ENCODE measurements around the gene RPL7L1.
"Not testable (repeated sequence)": the region's sequence is repeated elsewhere in the genome, so short reads cannot be mapped to it uniquely, and the experiment has no call there.

The RPL7L1 gene

GRCh38 chr6:42879372-42880239 is at the start of gene RPL7L1:
TSS of gene RPL7L1 (plus strand) at chr6:42879616. CDS start at chr6:42879911, 295 bp downstream.
- peak; percentile 76 for DNase-seq (ENCODE audit: low spot score)

- no peak for DNase-seq (ENCODE audit: low spot score)
Measured at GRCh38 chr6:42831237-42831636, 48.2 kb upstream of the RPL7L1 start.

- DNase-seq (ENCODE audit: low spot score): no peak
Measured at GRCh38 chr6:42834056-42834455, 45.4 kb upstream of the RPL7L1 start.

DNA sequence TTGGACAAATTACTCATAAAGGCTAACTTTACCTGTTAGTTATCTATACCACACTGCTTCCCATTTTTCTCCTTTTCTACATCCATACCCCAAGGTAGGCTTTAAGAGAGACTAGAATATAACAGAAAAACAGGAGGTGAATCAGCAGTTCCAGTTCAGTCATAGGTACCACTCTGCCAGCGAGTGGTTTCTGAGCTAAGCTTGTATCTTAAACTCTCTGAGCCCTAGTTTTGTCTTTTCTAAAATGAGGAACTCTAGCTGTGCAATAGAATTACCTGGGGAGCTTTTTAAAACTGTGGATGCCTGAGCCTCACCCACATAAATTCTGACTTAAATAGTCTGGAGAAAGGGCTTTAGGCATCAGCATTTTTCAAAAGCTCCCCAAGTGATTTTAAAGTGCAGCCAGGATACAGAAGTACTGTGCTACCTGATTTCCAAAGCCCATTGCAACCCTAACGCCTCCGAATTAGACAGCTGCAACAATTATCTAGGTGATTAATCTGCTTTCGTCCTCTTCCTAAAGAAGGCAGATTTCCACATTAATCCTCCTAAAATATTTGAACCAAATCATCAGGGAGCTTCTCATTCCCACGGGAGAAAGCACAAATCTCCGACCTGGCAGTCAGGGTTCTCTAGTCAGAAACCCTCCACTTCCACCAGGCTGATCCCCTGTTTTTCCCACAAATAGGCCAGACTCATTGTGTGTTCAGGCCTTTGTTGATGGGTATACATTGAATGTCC is 37.4 kb upstream of the RPL7L1 start:
- no peak for DNase-seq (ENCODE audit: low spot score)

GRCh38 chr6:42845327-42845694 is 34.1 kb upstream of the RPL7L1 start:
- DNase-seq (ENCODE audit: low spot score): no peak

GRCh38 chr6:42846505-42846904 is 32.9 kb upstream of the RPL7L1 start:
- no peak for DNase-seq (ENCODE audit: low spot score)

DNA sequence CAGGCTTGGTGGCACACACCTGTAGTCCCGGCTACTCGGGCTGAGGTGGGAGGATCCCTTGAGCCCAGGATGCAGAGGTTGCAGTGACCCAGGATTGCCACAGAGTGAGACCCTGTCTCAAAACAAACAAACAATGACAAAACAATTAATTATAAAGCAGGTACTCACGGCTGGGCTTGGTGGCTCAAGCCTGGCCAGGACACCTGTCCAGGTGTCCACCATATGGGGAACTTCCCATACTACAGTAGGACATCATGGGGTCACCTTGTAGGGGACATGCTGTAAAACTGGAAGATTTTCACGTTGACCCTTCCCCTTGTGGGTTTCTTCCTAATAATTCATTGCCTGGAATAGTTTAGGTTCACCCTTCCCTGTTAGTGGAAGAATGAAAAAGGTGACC is 30.7 kb upstream of the RPL7L1 start:
- no peak for DNase-seq (ENCODE audit: low spot score)

GRCh38 chr6:42851599-42851998 is 27.8 kb upstream of the RPL7L1 start:
- no peak for DNase-seq (ENCODE audit: low spot score)

DNA sequence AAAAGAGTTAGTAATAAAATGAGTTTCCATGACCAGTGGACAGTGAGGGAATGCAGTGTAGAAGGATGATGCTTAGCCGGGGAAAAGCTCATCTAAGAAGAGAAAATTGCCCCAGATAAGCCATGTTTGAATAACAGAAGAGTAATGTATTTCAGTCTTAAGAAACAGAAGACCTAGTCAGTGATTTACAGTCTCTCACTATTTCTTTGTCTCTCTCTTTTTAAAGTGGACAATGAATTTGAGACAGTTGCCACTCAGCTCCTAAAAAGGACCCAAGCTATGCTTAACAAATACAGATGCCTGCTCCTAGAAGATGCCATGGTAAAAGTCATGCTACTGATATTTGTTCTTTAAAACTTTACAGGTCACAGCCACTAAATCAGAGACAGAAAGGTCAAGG is 19.4 kb upstream of the RPL7L1 start:
- DNase-seq (ENCODE audit: low spot score): no peak

DNA sequence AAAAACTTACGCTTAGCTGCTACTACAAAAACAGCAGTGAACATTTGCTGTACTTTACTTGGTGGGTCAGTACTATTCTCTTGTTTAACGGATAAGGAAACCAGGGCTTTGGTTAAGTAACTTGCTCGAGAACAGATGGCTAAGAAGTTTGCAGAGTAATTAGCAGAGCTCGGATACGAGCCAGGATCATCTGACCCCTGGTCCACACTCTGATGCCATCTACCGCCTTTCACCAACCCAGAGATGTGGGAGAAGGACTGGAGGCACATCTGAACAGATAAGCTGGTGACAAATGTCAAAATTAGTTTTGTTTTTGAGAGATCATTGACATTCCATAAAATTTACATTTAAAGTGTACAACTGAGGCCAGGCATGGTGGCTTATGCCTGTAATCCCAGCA is 18.9 kb upstream of the RPL7L1 start:
- no peak for DNase-seq (ENCODE audit: low spot score)

- DNase-seq (ENCODE audit: low spot score): no peak
Measured at GRCh38 chr6:42864602-42865001, 14.8 kb upstream of the RPL7L1 start.

- DNase-seq (ENCODE audit: low spot score): no peak
Measured at GRCh38 chr6:42870145-42870936, 9.1 kb upstream of the RPL7L1 start.

- no peak for DNase-seq (ENCODE audit: low spot score)
Measured at GRCh38 chr6:42871711-42872110, 7.7 kb upstream of the RPL7L1 start.

- DNase-seq (ENCODE audit: low spot score): no peak
Measured at GRCh38 chr6:42873313-42873712, 6.1 kb upstream of the RPL7L1 start.

- DNase-seq (ENCODE audit: low spot score): no peak
Measured at GRCh38 chr6:42877695-42878094, 1.7 kb upstream of the RPL7L1 start.

- not testable (repeated sequence) for DNase-seq (ENCODE audit: low spot score)
Measured at GRCh38 chr6:42880240-42880817, 913 bp downstream of the RPL7L1 start.

- not testable (repeated sequence) for DNase-seq (ENCODE audit: low spot score)
Measured at GRCh38 chr6:42880871-42881270, 1.5 kb downstream of the RPL7L1 start.

GRCh38 chr6:42885702-42886101 is 6.3 kb downstream of the RPL7L1 start:
- DNase-seq (ENCODE audit: low spot score): no peak

- not testable (repeated sequence) for DNase-seq (ENCODE audit: low spot score)
Measured at GRCh38 chr6:42888201-42888600, 8.8 kb downstream of the RPL7L1 start.

GRCh38 chr6:42889815-42890214 is 10.4 kb downstream of the RPL7L1 start:
- DNase-seq (ENCODE audit: low spot score): no peak

- DNase-seq (ENCODE audit: low spot score): peak; percentile 96
Measured at GRCh38 chr6:42890311-42891198, 11.1 kb downstream of the RPL7L1 start.
